Endometrial microvascular endothelial cells (primary cell): ENCODE measurements around the gene DCAF12L1. TPM values are rescaled to one million over a fixed set of nuclear protein-coding genes. Genes with fewer than 3 reads are reported as not detected.

ENCODE experiments used
- in situ Hi-C: cut with HindIII; loops from 2 replicates; pipeline ENCODE4 v1.10.0; 2017; ENCODE audit warnings: low sequenced_read_pairs, low pct_unique_long_range_greater_than_20kb; ENCODE audit errors: inconsistent ontology term
- total RNA-seq: library from RNA; depleted of rRNA; stranded (reverse); fragments of >200 nt; gene quantifications from one replicate; pipeline ENCODE4 v1.2.3, GENCODE V29; 2015; ENCODE audit errors: inconsistent ontology term

DCAF12L1 gene
- not detected for total RNA-seq

DNA sequence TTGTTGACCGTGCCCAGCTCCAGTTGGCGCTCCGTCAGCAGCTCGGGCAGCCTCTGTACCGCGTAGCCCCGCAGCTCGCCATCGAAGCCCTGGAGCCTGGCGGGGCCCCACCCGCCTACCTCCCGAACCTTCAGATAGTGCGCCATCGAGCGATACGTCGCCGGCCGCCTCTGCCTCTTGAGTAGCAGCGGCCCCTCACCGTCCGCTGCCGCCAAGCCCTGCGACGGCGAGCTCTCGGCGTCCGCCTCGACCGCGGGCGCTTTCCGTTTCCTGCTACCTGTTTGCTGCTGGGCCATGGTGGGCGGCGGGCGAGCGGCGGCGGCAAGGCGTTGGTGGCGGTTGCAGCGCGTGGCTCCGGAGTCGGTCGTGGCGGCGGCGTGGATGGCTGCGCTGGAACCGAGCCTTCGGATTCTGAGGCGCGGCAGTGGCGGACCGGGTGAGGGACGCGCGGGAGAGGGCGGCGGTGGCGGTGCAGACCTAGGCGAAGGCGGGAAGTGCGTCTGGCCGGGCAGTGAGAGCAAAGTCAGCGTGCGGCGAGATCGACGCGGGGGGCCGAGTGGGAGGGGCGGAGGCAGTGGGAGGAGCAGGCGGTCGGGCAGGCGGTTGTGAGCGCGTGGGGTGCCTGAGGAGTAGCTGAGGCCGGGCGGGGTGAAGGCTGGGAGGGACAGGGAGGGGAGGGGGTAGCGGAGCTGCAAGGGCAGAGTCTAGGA, at the start of gene DCAF12L1:
TSS of gene DCAF12L1 (minus strand) at position 502 of the 710 bp plus-strand sequence. CDS start at position 296, 206 bp downstream.
- in situ Hi-C loops: no loop called here

- in situ Hi-C loops: no loop called here
Measured at GRCh38 chrX:126580877-126581276, 28.3 kb upstream of the DCAF12L1 start.

DNA sequence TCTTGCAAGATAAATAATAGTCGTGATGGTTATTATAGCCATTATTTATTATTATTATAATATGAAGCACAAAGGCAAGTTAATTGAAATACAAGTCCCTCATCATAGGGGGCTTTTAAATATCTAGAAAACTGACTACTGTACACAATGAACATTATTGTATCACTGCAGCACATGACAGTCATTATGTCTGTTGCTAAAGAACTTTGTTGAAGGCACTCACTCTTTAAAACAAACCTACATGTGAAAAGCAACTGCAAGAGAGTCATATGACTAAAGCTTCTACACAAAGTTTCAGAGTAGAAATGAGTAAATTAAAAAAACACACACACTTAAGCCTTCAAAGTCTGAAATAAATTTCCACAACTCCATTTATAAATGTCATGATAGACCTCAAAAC, 23.3 kb upstream of the DCAF12L1 start:
- in situ Hi-C loops: no loop called here

DNA sequence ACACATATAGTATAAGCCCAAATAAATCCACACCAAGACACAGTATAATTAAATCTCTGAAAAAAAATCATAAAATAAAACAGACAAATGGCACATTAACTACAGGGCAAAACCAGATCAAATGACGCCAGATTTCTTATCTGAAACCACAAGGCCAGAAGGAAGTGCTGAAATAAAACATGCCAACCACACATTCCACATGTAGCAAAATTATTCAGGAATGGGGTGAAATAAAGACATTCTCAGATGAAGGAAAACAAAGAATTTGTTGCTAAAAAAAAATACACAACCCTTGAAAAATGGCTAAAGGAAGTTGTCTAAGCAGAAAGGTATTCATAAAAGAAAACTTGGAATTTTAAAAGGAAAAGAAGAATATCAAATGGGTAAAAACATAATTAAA, 4.5 kb upstream of the DCAF12L1 start:
- in situ Hi-C loops: no loop called here

DNA sequence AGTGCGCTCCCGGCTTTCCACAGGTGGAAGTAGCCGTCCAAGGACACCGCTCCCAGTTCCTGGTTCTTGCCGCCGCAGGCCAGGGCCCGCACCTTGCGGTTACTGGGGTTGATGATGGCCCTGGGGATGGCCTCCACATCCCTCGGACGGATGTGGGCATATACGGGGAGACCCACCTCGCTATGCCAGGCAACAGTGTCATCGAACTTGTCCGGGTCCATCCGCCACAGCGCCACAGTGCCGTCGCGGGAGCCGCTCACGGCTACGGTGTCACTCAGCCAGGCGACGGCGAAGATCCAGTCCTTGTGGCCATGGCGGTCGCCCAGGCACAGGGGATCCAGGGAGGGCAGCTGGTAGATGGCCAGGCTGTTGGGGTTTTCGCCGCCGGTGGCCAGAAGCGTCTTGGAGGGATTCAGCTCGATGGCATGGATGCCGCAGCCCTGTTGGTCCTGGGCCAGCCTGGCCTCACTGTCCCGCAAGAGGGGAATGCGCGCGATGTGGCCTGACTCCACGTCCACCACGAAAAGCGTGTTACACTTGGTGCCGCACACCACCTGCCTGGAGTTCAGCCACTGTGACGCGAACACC, 795 bp downstream of the DCAF12L1 start:
- in situ Hi-C loops: no loop called here

DNA sequence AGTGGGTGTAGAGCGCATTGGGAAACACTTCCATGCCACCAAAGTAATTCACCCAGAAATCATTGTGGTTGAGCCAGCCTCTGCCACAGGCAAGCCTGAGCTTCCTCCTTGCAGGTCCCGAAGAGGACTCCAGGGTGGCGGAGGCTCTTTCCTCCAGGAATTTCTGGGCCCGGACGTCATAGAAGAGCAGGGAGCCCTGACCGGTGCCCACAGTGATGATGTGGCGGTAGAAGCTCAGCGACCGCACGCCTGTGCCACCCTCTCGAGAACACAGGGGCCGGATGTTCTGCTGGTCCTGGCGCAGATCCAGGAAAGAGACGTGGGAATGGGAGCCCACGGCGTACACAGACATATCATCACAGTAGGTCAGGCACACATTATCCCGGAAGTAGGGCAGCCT, 1.3 kb downstream of the DCAF12L1 start:
- in situ Hi-C loops: no loop called here

DNA sequence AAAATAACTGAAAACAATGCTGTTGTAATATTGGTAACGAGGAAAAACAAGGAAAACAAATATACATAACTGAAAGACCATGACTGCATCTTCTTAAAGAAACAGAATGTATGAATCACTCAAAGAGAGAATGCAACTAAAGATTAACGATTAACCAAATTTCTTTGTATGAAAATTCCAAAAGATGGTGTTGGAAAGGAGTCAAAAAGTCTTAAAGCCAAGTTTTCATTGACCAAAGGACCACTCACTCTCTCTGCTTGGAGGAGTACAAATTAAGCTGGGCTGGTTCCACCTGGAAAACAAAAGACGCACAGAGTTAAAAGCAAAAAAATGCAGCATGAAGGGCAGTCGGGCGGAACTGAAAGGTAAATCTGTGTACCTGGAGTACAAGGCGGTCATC, 1.8 kb downstream of the DCAF12L1 start:
- in situ Hi-C loops: no loop called here

- in situ Hi-C loops: no loop called here
Measured at GRCh38 chrX:126509923-126510322, 42.7 kb downstream of the DCAF12L1 start.
